GM19240 (cell line): ENCODE results near the gene GCFC2.
A peak's percentile ranks its signal among the peaks of the same experiment; 100 is the strongest.
"Not testable (repeated sequence)": the region's sequence is repeated elsewhere in the genome, so short reads cannot be mapped to it uniquely, and the experiment has no call there.

Source experiments
- DNase-seq: peaks from one replicate; pipeline ENCODE4 v3.0.0; 2011; ENCODE audit warnings: low spot score; ENCODE audit not compliant: insufficient read length

GCFC2 gene

GRCh38 chr2:75710577-75711253, at the start of gene GCFC2:
Gene GCFC2, minus strand, starts transcription at chr2:75710915. Its CDS starts 60 bp downstream, at chr2:75710855.
- peak; percentile 65 for DNase-seq

- no peak for DNase-seq
Measured at GRCh38 chr2:75752828-75753227, 42.1 kb upstream of the GCFC2 start.

- DNase-seq: no peak
Measured at GRCh38 chr2:75751824-75752468, 41.2 kb upstream of the GCFC2 start.

GRCh38 chr2:75751360-75751759, 40.6 kb upstream of the GCFC2 start:
- DNase-seq: no peak

- DNase-seq: no peak
Measured at GRCh38 chr2:75737961-75738360, 27.2 kb upstream of the GCFC2 start.

- no peak for DNase-seq
Measured at GRCh38 chr2:75736276-75736675, 25.6 kb upstream of the GCFC2 start.

GRCh38 chr2:75729861-75730260, 19.1 kb upstream of the GCFC2 start:
- DNase-seq: no peak

- no peak for DNase-seq
Measured at GRCh38 chr2:75728614-75729419, 18.1 kb upstream of the GCFC2 start.

- no peak for DNase-seq
Measured at GRCh38 chr2:75722687-75723086, 12.0 kb upstream of the GCFC2 start.

GRCh38 chr2:75720525-75720924, 9.8 kb upstream of the GCFC2 start:
- DNase-seq: no peak

- DNase-seq: no peak
Measured at GRCh38 chr2:75719616-75720015, 8.9 kb upstream of the GCFC2 start.

- DNase-seq: no peak
Measured at GRCh38 chr2:75716406-75716805, 5.7 kb upstream of the GCFC2 start.

GRCh38 chr2:75711590-75711989, 875 bp upstream of the GCFC2 start:
- not testable (repeated sequence) for DNase-seq

GRCh38 chr2:75710220-75710576, 517 bp downstream of the GCFC2 start:
- no peak for DNase-seq

GRCh38 chr2:75709297-75709696, 1.4 kb downstream of the GCFC2 start:
- DNase-seq: no peak

- DNase-seq: no peak
Measured at GRCh38 chr2:75707901-75708300, 2.8 kb downstream of the GCFC2 start.

GRCh38 chr2:75705921-75706320, 4.8 kb downstream of the GCFC2 start:
- DNase-seq: no peak

GRCh38 chr2:75703589-75704287, 7.0 kb downstream of the GCFC2 start:
- DNase-seq: no peak

GRCh38 chr2:75702593-75702992, 8.1 kb downstream of the GCFC2 start:
- DNase-seq: no peak

GRCh38 chr2:75698918-75699317, 11.8 kb downstream of the GCFC2 start:
- no peak for DNase-seq

- no peak for DNase-seq
Measured at GRCh38 chr2:75688196-75688595, 22.5 kb downstream of the GCFC2 start.

GRCh38 chr2:75683430-75683829, 27.3 kb downstream of the GCFC2 start:
- DNase-seq: not testable (repeated sequence)
